Stimulated activated CD8-positive, alpha-beta memory T cell treated with anti-CD3 and anti-CD28 coated beads, Interleukin-2, amount 100 ng/mL, for 48 hours (primary cell): ENCODE results near the gene MYO7B.
A peak's percentile ranks its signal among the peaks of the same experiment; 100 is the strongest.
"Not testable (repeated sequence)": the region's sequence is repeated elsewhere in the genome, so short reads cannot be mapped to it uniquely, and the experiment has no call there.

Source experiments
- DNase-seq, 2 donors: peaks; one replicate each; pipeline ENCODE4 v3.0.0-alpha.2; 2020; ENCODE audit warnings: low read depth in 2 of 2

MYO7B gene

GRCh38 chr2:127523269-127523939 lies 12.1 kb upstream of the MYO7B start:
- DNase-seq: no peak

DNA sequence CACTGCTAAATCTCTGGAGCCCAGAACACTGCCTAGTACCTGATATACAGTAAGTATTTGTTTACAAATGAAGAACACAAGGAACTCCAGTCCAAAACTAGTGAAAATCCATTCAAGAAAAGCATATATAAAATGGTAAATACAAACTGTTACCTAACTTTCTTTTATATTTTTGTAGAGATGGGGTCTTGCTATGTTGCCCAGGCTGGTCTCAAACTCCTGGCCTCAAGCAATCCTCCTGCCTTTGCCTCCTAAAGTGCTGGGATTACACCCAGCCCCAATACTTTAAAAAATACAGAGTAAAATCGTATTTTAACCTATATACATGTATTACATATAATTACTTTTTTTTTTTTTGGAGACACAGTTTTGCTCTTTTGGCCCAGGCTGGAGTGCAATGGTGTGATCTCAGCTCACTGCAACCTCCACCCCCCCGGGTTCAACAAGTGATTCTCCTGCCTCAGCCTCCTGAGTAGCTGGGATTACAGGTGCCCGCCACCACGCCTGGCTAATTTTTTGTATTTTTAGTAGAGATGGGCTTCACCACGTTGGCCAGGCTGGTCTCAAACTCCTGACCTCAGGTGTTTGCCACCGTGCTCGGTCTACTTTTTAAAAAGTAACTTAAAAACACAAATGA lies 11.2 kb upstream of the MYO7B start:
- not testable (repeated sequence) for DNase-seq

GRCh38 chr2:127525691-127526131 lies 9.8 kb upstream of the MYO7B start:
- DNase-seq: no peak

DNA sequence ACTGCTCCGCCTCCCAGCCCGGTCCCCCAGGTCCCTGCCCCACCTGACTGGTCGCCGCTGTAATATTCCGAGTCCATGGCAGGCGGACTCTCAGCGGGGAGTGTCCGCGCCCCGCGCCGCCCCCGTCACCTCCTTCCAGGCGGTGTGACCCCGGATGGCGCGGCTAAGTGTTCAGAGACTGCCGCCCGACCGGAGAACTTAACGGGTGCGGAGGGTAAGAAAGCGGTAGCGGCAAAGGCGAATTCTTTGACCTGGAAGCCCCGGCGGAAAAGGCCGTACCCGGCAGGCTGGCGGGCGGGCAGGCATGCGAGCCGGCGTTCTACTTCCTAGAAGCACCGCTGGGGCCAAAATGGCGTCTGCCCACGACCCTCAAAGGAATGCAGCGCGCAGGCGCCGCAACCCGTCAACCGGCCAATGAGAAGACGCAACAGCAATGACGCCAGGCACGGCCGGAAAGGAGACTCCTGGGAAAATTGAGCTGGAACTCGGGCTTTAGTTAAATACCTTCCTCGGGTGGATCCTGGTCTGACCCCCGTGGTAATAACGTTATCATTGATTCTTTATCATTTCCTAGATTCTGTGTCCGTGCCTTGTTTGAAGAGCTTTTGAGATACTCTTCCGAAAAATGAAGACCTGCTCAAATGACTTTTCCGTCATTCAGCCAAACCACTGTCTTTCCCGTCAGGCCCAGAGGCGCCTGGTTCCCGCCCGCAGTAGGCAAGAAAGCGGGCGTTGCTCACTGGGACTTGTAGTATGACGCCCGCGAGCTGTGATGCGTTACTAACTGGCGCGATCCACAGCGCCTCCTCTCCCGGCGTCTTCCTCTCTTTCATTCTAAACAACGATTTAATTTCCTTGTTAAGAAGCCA lies 9.1 kb upstream of the MYO7B start, which contains the start of gene IWS1:
TSS of gene IWS1 (minus strand) at position 358 of the 869 bp plus-strand sequence. CDS start at position 77, 281 bp downstream.
- DNase-seq: peak; percentile 80 to 91

DNA sequence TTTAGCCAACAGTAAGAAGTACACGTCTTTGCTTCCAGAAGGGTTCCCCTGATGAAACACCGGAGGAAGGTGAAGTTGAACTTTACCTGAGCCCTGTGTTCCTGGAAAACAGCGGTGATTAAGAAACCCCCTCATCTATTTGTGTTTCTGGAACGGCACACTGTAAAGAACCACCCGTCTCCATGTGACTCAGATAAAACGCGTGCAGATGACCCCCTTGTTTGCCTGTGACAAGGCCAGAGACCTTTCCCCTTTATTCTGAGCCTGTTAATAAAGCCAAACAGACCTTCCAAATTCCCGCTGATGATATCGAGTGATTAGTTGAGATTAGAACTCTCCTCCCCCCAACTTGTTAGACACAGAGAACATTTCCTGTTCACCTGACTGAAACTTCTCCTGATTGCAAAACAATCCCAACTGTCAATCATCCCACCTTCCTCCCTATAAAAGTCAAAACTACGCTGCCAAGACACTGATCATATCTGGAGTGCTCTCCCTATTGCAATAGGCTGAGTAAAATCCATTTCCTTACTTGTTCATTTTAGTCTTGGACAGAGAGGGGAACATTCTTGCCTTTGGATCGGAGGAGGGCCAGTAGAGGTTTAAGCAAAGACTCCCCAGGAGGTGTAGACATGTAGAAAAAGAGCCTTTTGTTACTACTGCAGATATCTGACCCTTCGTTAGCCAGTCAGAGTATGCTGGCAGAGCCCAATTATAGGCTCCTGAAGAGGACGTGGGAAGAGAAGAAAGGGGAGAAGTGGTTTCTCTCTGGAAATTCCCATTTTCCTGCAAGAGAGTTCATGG lies 8.3 kb upstream of the MYO7B start:
- no peak for DNase-seq

- no peak for DNase-seq
These were observed 7.0 kb upstream of the MYO7B start for GRCh38 chr2:127528487-127528886.

- DNase-seq: not testable (repeated sequence)
These were observed 6.1 kb upstream of the MYO7B start for GRCh38 chr2:127529416-127529815.

DNA sequence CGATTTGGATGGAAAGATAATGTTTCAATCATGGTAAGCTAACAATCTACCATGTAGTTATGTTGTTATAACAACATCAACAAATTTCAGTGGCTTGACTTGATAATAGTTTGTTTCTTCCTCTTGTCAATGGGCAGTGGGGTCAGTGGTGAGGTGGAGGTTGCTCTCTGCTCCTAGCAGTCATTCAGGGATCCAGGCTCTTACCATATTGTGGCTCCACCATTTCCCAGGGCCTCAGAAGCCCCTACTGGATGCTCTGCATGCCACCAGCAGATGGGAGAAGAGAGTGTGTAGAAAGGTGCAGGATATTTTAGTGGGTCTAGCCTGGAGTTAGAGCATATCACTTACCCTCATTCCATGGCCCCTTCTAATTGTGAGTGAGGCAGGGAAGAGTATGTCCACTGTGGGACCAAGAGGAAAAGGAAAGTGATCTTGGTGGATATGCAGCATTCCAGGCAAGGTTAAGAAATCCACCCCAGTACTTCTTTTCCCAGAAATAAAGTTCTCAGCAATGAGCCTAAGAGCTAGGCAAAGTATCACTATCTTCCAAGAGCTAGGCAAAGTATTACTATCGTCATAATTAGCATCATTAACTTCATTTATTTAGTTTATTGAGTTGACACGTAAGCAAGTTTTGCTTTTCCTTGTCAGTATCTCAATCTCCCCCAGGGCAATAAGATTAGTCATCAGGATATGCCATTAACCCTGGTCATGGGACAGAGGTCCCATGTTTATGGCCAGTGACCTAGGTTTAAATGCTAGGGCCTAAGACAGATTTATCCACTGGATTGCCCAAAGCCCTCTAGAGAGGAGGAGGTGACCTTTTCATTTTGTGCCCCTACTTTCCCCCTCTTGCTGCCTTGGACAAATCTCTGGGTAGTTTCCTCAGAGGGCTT lies 5.0 kb upstream of the MYO7B start:
- no peak for DNase-seq

- DNase-seq: no peak
These were observed 4.2 kb upstream of the MYO7B start for GRCh38 chr2:127531221-127531648.

DNA sequence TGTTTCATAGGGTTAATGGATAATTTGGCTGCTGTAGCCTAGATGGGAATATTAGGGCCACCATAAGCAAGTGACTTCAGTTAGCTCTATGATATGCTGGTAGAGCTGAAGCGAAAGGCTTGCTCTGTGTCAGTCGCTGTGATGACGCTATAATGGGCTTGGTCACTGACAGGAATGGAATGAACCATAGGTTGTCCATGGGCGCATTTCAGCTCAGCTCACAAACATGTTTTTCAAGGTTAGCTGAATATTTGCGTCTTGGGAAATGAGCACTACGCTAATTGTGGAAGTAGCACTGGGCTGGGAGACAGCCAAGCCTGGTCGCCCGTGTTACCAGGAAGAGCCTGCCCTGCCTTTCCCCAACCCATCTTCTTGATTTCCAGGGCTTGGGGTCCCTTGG lies 3.2 kb upstream of the MYO7B start:
- DNase-seq: no peak

DNA sequence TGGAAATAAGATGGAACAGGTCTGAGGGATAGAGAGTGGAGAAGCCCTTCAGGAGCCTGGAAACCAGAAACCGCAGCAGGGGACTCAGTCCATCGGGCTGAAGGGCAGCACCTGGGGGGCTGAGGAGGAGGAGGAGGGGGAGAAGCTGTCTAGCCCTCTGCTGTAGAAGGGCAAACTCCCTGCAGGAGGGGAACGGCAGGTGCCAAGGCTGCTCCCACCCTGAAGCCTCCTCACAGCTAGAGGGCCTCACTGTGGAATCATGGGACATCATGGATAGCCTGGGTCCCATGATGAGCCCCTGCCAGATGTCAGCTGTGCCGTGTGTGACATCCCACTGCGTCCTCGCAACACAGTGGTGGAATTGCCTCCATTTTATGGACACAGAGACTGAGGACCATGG lies 435 bp downstream of the MYO7B start:
- no peak for DNase-seq

- no peak for DNase-seq
These were observed 1.4 kb downstream of the MYO7B start for GRCh38 chr2:127536707-127537541.

- DNase-seq: no peak
These were observed 2.2 kb downstream of the MYO7B start for GRCh38 chr2:127537644-127538043.

GRCh38 chr2:127541809-127542208 lies 6.3 kb downstream of the MYO7B start:
- no peak for DNase-seq

DNA sequence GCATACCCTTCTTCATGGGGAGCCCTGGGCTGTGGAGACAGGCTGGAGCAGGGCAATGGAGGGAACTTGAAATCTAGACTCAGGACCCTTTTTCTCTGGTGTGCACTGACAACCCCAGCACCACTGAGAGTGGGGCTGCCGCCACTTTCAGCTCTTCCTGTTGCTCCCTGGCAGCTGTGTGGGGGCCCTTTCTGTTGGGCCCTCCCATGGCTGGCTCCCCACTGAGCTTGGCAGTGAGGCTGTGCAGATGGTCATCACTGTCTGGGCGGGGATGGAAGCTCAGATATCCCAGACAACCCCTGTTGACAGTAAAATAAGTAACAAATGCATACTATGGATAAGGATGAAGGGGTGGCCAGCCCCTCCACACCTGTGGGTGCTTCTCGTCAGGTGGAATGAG lies 6.7 kb downstream of the MYO7B start:
- no peak for DNase-seq

DNA sequence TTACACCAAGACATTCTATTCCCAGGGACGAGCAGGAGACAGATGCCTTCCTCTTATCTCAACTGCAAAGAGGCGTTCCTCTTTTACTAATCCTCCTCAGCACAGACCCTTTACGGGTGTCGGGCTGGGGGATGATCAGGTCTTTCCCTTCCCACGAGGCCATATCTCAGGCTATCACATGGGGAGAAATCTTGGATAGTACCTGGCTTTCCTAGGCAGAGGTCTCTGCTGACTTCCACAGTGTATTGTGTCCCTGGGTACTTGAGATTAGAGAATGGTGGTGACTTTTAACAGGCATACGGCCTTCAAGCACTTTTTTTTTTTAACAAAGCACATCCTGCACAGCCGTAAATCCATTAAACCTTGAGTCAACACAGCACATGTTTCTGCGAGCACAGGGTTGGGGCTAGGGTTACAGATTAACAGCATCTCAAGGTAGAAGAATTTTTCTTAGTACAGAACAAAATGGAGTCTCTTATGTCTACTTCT lies 7.6 kb downstream of the MYO7B start:
- not testable (repeated sequence) for DNase-seq

- DNase-seq: no peak
These were observed 9.7 kb downstream of the MYO7B start for GRCh38 chr2:127545189-127545588.

DNA sequence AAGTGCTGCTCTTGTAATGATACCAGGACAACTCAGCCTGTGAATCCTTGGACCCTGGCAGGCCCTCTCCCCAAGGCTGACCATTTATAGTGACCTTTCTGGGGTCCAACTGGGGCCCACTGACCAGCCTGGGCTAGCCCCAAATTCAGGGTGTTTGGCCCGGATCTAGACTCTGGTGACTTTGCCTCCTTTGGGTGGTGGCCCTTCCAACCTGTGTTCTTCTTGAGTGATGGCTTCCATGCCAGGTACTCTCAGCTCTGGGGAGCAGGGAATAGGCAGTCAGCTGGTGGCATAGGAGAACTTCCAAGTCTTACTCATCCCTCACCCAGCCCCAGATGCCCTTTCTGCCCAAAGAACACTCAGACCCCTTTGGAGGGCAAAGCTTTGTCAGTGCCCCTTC lies 10.3 kb downstream of the MYO7B start:
- DNase-seq: no peak

GRCh38 chr2:127546797-127547196 lies 11.3 kb downstream of the MYO7B start:
- no peak for DNase-seq
